HG03439 (cell line): Measurements from ENCODE around the gene LYPD6.
"Not testable (repeated sequence)": the region's sequence is repeated elsewhere in the genome, so short reads cannot be mapped to it uniquely, and the experiment has no call there.

ENCODE experiments used
- ATAC-seq: cut with Tn5 transposase; IDR thresholded peaks from one replicate; pipeline ENCODE4 v1.9.1; 2021; ENCODE audit warnings: mild to moderate bottlenecking, moderate library complexity; ENCODE audit not compliant: unreplicated experiment

Gene LYPD6

DNA sequence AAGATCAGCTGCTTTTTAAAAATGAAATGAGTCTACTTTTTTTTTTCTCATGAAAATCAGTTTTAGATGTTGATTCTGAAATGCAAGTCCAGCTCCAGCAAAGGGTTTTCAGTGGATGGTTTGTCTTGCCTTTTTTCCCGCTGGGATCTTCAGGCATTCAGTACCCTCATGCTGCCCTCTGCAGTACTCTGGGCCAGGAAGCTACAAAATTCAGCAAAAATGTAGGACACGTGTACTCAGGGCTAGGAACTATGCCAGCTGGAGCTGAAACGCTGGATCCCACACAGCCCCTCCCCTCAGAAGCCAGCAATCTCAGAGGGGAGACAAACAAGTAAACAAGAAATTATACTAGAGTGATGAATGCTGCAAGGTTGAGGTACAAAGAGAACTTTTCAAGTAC lies 159.9 kb downstream of the LYPD6 start:
- no peak for ATAC-seq

GRCh38 chr2:149492923-149493322 lies 162.5 kb downstream of the LYPD6 start:
- ATAC-seq, result no peak

- ATAC-seq, result not testable (repeated sequence)
Measured at GRCh38 chr2:149499204-149499603, 168.8 kb downstream of the LYPD6 start.

- not testable (repeated sequence) for ATAC-seq
Measured at GRCh38 chr2:149506808-149507207, 176.4 kb downstream of the LYPD6 start.

GRCh38 chr2:149507974-149508373 lies 177.6 kb downstream of the LYPD6 start:
- no peak for ATAC-seq

- no peak for ATAC-seq
Measured at GRCh38 chr2:149513461-149513860, 183.1 kb downstream of the LYPD6 start.
